ENCODE data around the gene ADH1B. TPM values are rescaled to one million over a fixed set of nuclear protein-coding genes. Genes with fewer than 3 reads are reported as not detected.
"Not testable (repeated sequence)": the region's sequence is repeated elsewhere in the genome, so short reads cannot be mapped to it uniquely, and the experiment has no call there.

ADH1B gene
- not detected in 2 replicates for total RNA-seq (2013; cell fraction: nucleolus; rRNA removed)
- total RNA-seq (2014; rRNA removed) (not detected in 2 replicates), total RNA-seq (2014; rRNA removed; fragmentation: Illumina TruSeq; extraction: Trizol) (not detected in 2 replicates), total RNA-seq (2021) (1.3 TPM in 2 replicates), polyA plus RNA-seq (2011; rRNA removed) (not detected in 2 replicates), polyA plus RNA-seq (2014; fragmentation: Illumina TruSeq; extraction: Trizol) (not detected in 2 replicates), polyA plus RNA-seq (2014; fragmentation: Nextera tagmentation; extraction: Ambion mirVana) (not detected), polyA plus RNA-seq (2014; rRNA removed) (not detected in 2 replicates), polyA plus RNA-seq (2016; fragmentation: Nextera tagmentation; extraction: Ambion mirVana) (not detected), polyA minus RNA-seq (2011; rRNA and poly(A)+ RNA removed) (not detected in 2 replicates), Bru-seq, nascent RNA (not detected), BruChase-seq, experiment 1, labeled RNA remaining after a 6-hour chase (not detected), BruChase-seq, experiment 2, labeled RNA remaining after a 2-hour chase (not detected)
- not detected for polyA plus RNA-seq (2011; ENCODE audit: low read depth)
- polyA plus RNA-seq (2011; cell fraction: cytosol; rRNA removed): not detected in 2 replicates
- not detected in 2 replicates for polyA plus RNA-seq (2011; cell fraction: nucleus; rRNA removed)
- polyA plus RNA-seq (2012): not detected in 2 replicates
- not detected in 2 replicates for polyA minus RNA-seq (2011; cell fraction: cytosol; rRNA and poly(A)+ RNA removed)
- not detected in 2 replicates for polyA minus RNA-seq (2011; cell fraction: nucleus; rRNA and poly(A)+ RNA removed)
- long read RNA-seq, experiment 1: 0 reads
- long read RNA-seq, experiment 2, partial matches to known transcripts: 0 of 1 reads
- long read RNA-seq, experiment 2, other reads (novel, unspliced or antisense): 1 of 1 reads

- Histone ChIP-seq H3K4me2 (ENCODE audit: control insufficient read depth, insufficient read depth) (no peak within 1 kb of the TSS), H4K20me1 (ENCODE audit: control insufficient read depth, insufficient read depth) (no peaks in the 10 kb centered on the region), H3K4me3 (no peak within 1 kb of the TSS), H3K36me3 (ENCODE audit: control insufficient read depth in 2 of 2, insufficient read depth in 2 of 2, low read length in 1 of 2) (no peaks in the 10 kb centered on the region), H3K4me1 (ENCODE audit: control insufficient read depth, insufficient read depth, low read length) (no peaks in the 10 kb centered on the region), H3K27ac (ENCODE audit: control insufficient read depth, insufficient read depth) (no peak within 1 kb of the TSS), H3K9ac (ENCODE audit: control insufficient read depth, insufficient read depth, low read length) (no peak within 1 kb of the TSS), H2AFZ (ENCODE audit: control insufficient read depth, low read depth, low read length) (no peak within 1 kb of the TSS), H3K27me3 (replicated peaks in 1 of 2; ENCODE audit: control insufficient read depth in 2 of 2, insufficient read depth in 2 of 2, low read length in 1 of 2) (no peaks in the 10 kb centered on the region), H3K79me2 (ENCODE audit: control insufficient read depth, insufficient read depth, low read length) (no peaks in the 10 kb centered on the region), H3K9me3 (replicated peaks; ENCODE audit: control insufficient read depth, insufficient read depth, low read length) (no peaks in the 10 kb centered on the region)
- intact Hi-C loops (cut with micrococcal nuclease; ENCODE audit: unreplicated experiment) (no loop called here), in situ Hi-C loops (cut with MboI) (no loop called here)
- ChIA-PET CTCF (no interaction called here), RAD21 (ENCODE audit: unreplicated experiment) (no interaction called here), POLR2A (no interaction called here), SMC1A (ENCODE audit: uncharacterized antibody, unreplicated experiment) (interaction anchor here (0.6 to 1.3 kb wide), 2 partner anchors 30 to 160 kb away, joined by 3 read pairs; no protein-coding TSS in a partner anchor)
- DNase-seq (ENCODE audit: low read depth, low spot score) (no peak), FAIRE-seq (peak; percentile 18), ATAC-seq (no peak)
- 3% methylated on average over 8 of the region's 8 CpGs for WGBS (ENCODE audit: insufficient coverage, insufficient replicate concordance, low lambda C conversion rate, missing lambda C conversion rate)
- no TSS peak for BruUV-seq (replicated peaks)
- no peak for TF ChIP-seq GATAD2B (conservative IDR thresholded peaks at IDR 0.05; ENCODE audit: low read depth)
- no peak for TF ChIP-seq RBBP5 (conservative IDR thresholded peaks at IDR 0.05)
Observed at GRCh38 chr4:99321241-99322191, at the start of gene ADH1B. Gene ADH1B, minus strand, starts transcription at chr4:99321401. Its CDS starts 70 bp downstream, at chr4:99321331.

- H3K9me3 ChIP-seq (replicated peaks; ENCODE audit: control insufficient read depth, insufficient read depth, low read length); H3K4me3 ChIP-seq; H3K9ac ChIP-seq (ENCODE audit: control insufficient read depth, insufficient read depth, low read length); H4K20me1 ChIP-seq (ENCODE audit: control insufficient read depth, insufficient read depth); DNase-seq (ENCODE audit: low read depth, low spot score); H3K4me1 ChIP-seq (ENCODE audit: control insufficient read depth, insufficient read depth, low read length); ATAC-seq; BruUV-seq (replicated peaks); POLR2A ChIA-PET; H3K27ac ChIP-seq (ENCODE audit: control insufficient read depth, insufficient read depth); H3K27me3 ChIP-seq (replicated peaks in 1 of 2; ENCODE audit: control insufficient read depth in 2 of 2, insufficient read depth in 2 of 2, low read length in 1 of 2); SMC1A ChIA-PET (ENCODE audit: uncharacterized antibody, unreplicated experiment); CTCF ChIA-PET; FAIRE-seq; H3K4me2 ChIP-seq (ENCODE audit: control insufficient read depth, insufficient read depth); in situ Hi-C loops (cut with MboI); intact Hi-C loops (cut with micrococcal nuclease; ENCODE audit: unreplicated experiment); H3K36me3 ChIP-seq (ENCODE audit: control insufficient read depth in 2 of 2, insufficient read depth in 2 of 2, low read length in 1 of 2); H3K79me2 ChIP-seq (ENCODE audit: control insufficient read depth, insufficient read depth, low read length); H2AFZ ChIP-seq (ENCODE audit: control insufficient read depth, low read depth, low read length); RAD21 ChIA-PET (ENCODE audit: unreplicated experiment): not testable (repeated sequence)
- 0% methylated on average over 2 of the region's 2 CpGs for WGBS (ENCODE audit: insufficient coverage, insufficient replicate concordance, low lambda C conversion rate, missing lambda C conversion rate)
Observed at GRCh38 chr4:99367817-99368216, 46.6 kb upstream of the ADH1B start.

Data from GM12878 (cell line).